Measurements from ENCODE around the gene TMA7B.

TMA7B gene

GRCh38 chr22:39972641-39973040, 12.4 kb downstream of the TMA7B start:
- Mint-ChIP-seq H3K4me3 (no peak overlapping the region), H3K9me3 (no peaks in the 10 kb centered on the region), H3K4me1 (no peaks in the 10 kb centered on the region), H3K27ac (peak overlapping the region; percentile 20), H3K27me3 (no peaks in the 10 kb centered on the region), H3K36me3 (ENCODE audit: low read depth) (peaks cover 37% of the 10 kb centered on the region)
- DNase-seq (no peak), ATAC-seq (no peak)

- Mint-ChIP-seq H3K9me3 (no peaks in the 10 kb centered on the region), H3K36me3 (ENCODE audit: low read depth) (peaks cover 33% of the 10 kb centered on the region), H3K27me3 (no peaks in the 10 kb centered on the region), H3K4me3 (no peak overlapping the region), H3K4me1 (peaks cover 7% of the 10 kb centered on the region), H3K27ac (no peak overlapping the region)
- DNase-seq, result no peak
- ATAC-seq, result no peak
These were observed 13.5 kb downstream of the TMA7B start for GRCh38 chr22:39973656-39974055.

GRCh38 chr22:39974065-39974464, 13.9 kb downstream of the TMA7B start:
- no peak for ATAC-seq
- no peak for DNase-seq
- Mint-ChIP-seq H3K27ac (no peak overlapping the region), H3K4me1 (peaks cover 12% of the 10 kb centered on the region), H3K36me3 (ENCODE audit: low read depth) (peaks cover 29% of the 10 kb centered on the region), H3K9me3 (no peaks in the 10 kb centered on the region), H3K4me3 (no peak overlapping the region), H3K27me3 (no peaks in the 10 kb centered on the region)

GRCh38 chr22:39979048-39979447, 18.9 kb downstream of the TMA7B start:
- Mint-ChIP-seq H3K27ac (peak overlapping the region; percentile 28), H3K27me3 (no peaks in the 10 kb centered on the region), H3K4me1 (peaks cover 32% of the 10 kb centered on the region), H3K4me3 (no peak overlapping the region), H3K9me3 (no peaks in the 10 kb centered on the region), H3K36me3 (ENCODE audit: low read depth) (peaks cover 12% of the 10 kb centered on the region)
- no peak for DNase-seq
- ATAC-seq, result peak; percentile 76

GRCh38 chr22:39979458-39979857, 19.3 kb downstream of the TMA7B start:
- Mint-ChIP-seq H3K4me1 (peaks cover 34% of the 10 kb centered on the region), H3K27ac (peak overlapping the region; percentile 28), H3K4me3 (no peak overlapping the region), H3K9me3 (no peaks in the 10 kb centered on the region), H3K36me3 (ENCODE audit: low read depth) (peaks cover 12% of the 10 kb centered on the region), H3K27me3 (no peaks in the 10 kb centered on the region)
- no peak for DNase-seq
- no peak for ATAC-seq

- no peak for DNase-seq
- Mint-ChIP-seq H3K9me3 (no peaks in the 10 kb centered on the region), H3K27me3 (no peaks in the 10 kb centered on the region), H3K4me1 (peaks cover 43% of the 10 kb centered on the region), H3K4me3 (no peak overlapping the region), H3K36me3 (ENCODE audit: low read depth) (peaks cover 8% of the 10 kb centered on the region), H3K27ac (no peak overlapping the region)
- no peak for ATAC-seq
These were observed 20.4 kb downstream of the TMA7B start for GRCh38 chr22:39980596-39980995.

GRCh38 chr22:39983346-39983745, 23.1 kb downstream of the TMA7B start:
- Mint-ChIP-seq H3K9me3 (no peaks in the 10 kb centered on the region), H3K27ac (no peak overlapping the region)
- no peak for ATAC-seq

GRCh38 chr22:39984006-39984405, 23.8 kb downstream of the TMA7B start:
- peaks cover 41% of the 10 kb centered on the region for H3K4me1 Mint-ChIP-seq
- no peak overlapping the region for H3K27ac Mint-ChIP-seq
- DNase-seq (no peak), ATAC-seq (no peak)
- peaks cover 1% of the 10 kb centered on the region for H3K36me3 Mint-ChIP-seq (ENCODE audit: low read depth)
- no peaks in the 10 kb centered on the region for H3K27me3 Mint-ChIP-seq
- H3K4me3 Mint-ChIP-seq, result no peak overlapping the region
- H3K9me3 Mint-ChIP-seq, result no peaks in the 10 kb centered on the region

More at GRCh38 chr22:39983346-39983745, 23.1 kb downstream of the TMA7B start:
- DNase-seq, result no peak
- Mint-ChIP-seq H3K4me1 (peaks cover 46% of the 10 kb centered on the region), H3K36me3 (ENCODE audit: low read depth) (peaks cover 1% of the 10 kb centered on the region), H3K4me3 (no peak overlapping the region), H3K27me3 (no peaks in the 10 kb centered on the region)

GRCh38 chr22:39984746-39985145, 24.5 kb downstream of the TMA7B start:
- Mint-ChIP-seq H3K27me3 (peaks cover 3% of the 10 kb centered on the region), H3K4me1 (peaks cover 34% of the 10 kb centered on the region), H3K27ac (no peak overlapping the region), H3K4me3 (no peak overlapping the region), H3K36me3 (ENCODE audit: low read depth) (peaks cover 1% of the 10 kb centered on the region), H3K9me3 (no peaks in the 10 kb centered on the region)
- DNase-seq, result no peak
- ATAC-seq, result no peak

GRCh38 chr22:39985383-39986035, 25.3 kb downstream of the TMA7B start:
- H3K27ac Mint-ChIP-seq, result no peak overlapping the region
- H3K27me3 Mint-ChIP-seq, result peaks cover 4% of the 10 kb centered on the region
- DNase-seq (peak; percentile 26), ATAC-seq (peak; percentile 85)
- peaks cover 26% of the 10 kb centered on the region for H3K4me1 Mint-ChIP-seq
- no peaks in the 10 kb centered on the region for H3K9me3 Mint-ChIP-seq
- peaks cover 1% of the 10 kb centered on the region for H3K36me3 Mint-ChIP-seq (ENCODE audit: low read depth)
- no peak overlapping the region for H3K4me3 Mint-ChIP-seq

- no peak for ATAC-seq
- H3K27me3 Mint-ChIP-seq, result peaks cover 6% of the 10 kb centered on the region
These were observed 28.4 kb downstream of the TMA7B start for GRCh38 chr22:39988386-39989114.

GRCh38 chr22:39989633-39990032, 29.4 kb downstream of the TMA7B start:
- Mint-ChIP-seq H3K4me3 (no peak overlapping the region), H3K27me3 (peaks cover 6% of the 10 kb centered on the region), H3K27ac (no peak overlapping the region), H3K36me3 (ENCODE audit: low read depth) (no peaks in the 10 kb centered on the region), H3K9me3 (no peaks in the 10 kb centered on the region), H3K4me1 (peaks cover 28% of the 10 kb centered on the region)
- DNase-seq (no peak), ATAC-seq (no peak)

More at GRCh38 chr22:39988386-39989114, 28.4 kb downstream of the TMA7B start:
- H3K4me3 Mint-ChIP-seq, result no peak overlapping the region
- no peaks in the 10 kb centered on the region for H3K9me3 Mint-ChIP-seq
- peaks cover 1% of the 10 kb centered on the region for H3K36me3 Mint-ChIP-seq (ENCODE audit: low read depth)
- H3K4me1 Mint-ChIP-seq, result peaks cover 23% of the 10 kb centered on the region
- H3K27ac Mint-ChIP-seq, result no peak overlapping the region
- DNase-seq, result no peak

GRCh38 chr22:39990686-39991085, 30.5 kb downstream of the TMA7B start:
- Mint-ChIP-seq H3K4me1 (peaks cover 18% of the 10 kb centered on the region), H3K27ac (no peak overlapping the region), H3K4me3 (no peak overlapping the region), H3K36me3 (ENCODE audit: low read depth) (no peaks in the 10 kb centered on the region), H3K9me3 (no peaks in the 10 kb centered on the region), H3K27me3 (peaks cover 8% of the 10 kb centered on the region)
- ATAC-seq (no peak), DNase-seq (no peak)

GRCh38 chr22:39991159-39991860, 31.1 kb downstream of the TMA7B start:
- H3K36me3 Mint-ChIP-seq (ENCODE audit: low read depth), result no peaks in the 10 kb centered on the region
- peaks cover 14% of the 10 kb centered on the region for H3K27me3 Mint-ChIP-seq
- no peak for DNase-seq
- H3K27ac Mint-ChIP-seq, result no peak overlapping the region
- H3K9me3 Mint-ChIP-seq, result no peaks in the 10 kb centered on the region
- no peak overlapping the region for H3K4me3 Mint-ChIP-seq
- peaks cover 16% of the 10 kb centered on the region for H3K4me1 Mint-ChIP-seq
- ATAC-seq, result no peak

Measured in activated naive CD8-positive, alpha-beta T cell treated with anti-CD3 and anti-CD28 coated beads, Interleukin-2, amount 50 U/mL, for 24 hours (primary cell).